Measurements from ENCODE around the gene DMPK.

GRCh38 chr19:45792470-45793177 lies 10.3 kb upstream of the DMPK start, which contains the start of gene DMWD:
- TF ChIP-seq EZH2 (IDR thresholded peaks at IDR 0.05) (no peak), POLR2AphosphoS5 (IDR thresholded peaks at IDR 0.05; ENCODE audit: borderline replicate concordance, low read depth, low read length) (no peak)

Data from SK-N-MC (cell line).